Esophagus squamous epithelium (tissue), 4 donors: Measurements from ENCODE around the gene IQSEC1.

Experiments used
- POLR2A ChIP-seq, 4 donors: fragments of 450-650 bp; IDR thresholded peaks; one replicate each; pipeline ENCODE4 v1.6.1; 2017; ENCODE audit warnings: antibody characterized with exemption in 4 of 4, mild to moderate bottlenecking in 4 of 4, moderate library complexity in 3 of 4
- TF ChIP-seq, protein P1 (sequence below), 6 experiments: fragments of 450-650 bp in 4 of 6; fragments of 200-600 bp in 2 of 6; sonication (generic) in 2 of 6; IDR thresholded peaks; one replicate each; pipeline ENCODE4 v1.5.1; 2016 to 2019; ENCODE audit warnings: antibody characterized with exemption in 6 of 6, mild to moderate bottlenecking in 4 of 6, moderate library complexity in 4 of 6

DNA sequence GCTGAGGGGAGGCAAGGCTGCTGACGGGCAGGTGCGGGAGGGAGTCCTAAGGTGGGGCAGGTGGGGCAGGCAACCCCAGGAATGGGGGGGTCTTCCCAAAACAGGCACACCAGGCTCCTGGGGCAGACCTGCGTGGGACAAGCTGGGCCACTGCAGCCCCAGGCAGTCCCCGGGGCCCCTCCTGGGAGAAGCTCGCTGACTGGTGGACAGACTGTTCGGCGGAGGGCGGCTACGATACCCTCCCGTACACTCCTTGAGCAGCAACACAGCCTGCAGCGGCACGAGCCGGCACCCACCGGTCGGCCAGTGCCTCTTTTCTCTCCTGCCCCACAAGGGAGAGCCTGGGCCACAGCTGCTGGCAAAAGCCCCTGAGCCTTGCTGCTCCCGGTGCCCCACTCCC lies 165.9 kb downstream of the IQSEC1 start:
- TF ChIP-seq, protein P1, sequence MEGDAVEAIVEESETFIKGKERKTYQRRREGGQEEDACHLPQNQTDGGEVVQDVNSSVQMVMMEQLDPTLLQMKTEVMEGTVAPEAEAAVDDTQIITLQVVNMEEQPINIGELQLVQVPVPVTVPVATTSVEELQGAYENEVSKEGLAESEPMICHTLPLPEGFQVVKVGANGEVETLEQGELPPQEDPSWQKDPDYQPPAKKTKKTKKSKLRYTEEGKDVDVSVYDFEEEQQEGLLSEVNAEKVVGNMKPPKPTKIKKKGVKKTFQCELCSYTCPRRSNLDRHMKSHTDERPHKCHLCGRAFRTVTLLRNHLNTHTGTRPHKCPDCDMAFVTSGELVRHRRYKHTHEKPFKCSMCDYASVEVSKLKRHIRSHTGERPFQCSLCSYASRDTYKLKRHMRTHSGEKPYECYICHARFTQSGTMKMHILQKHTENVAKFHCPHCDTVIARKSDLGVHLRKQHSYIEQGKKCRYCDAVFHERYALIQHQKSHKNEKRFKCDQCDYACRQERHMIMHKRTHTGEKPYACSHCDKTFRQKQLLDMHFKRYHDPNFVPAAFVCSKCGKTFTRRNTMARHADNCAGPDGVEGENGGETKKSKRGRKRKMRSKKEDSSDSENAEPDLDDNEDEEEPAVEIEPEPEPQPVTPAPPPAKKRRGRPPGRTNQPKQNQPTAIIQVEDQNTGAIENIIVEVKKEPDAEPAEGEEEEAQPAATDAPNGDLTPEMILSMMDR (IDR thresholded peaks at IDR 0.05): no peak
- TF ChIP-seq POLR2A (IDR thresholded peaks at IDR 0.05): no peak
